T-helper 1 cell treated with Interleukin-12 subunit alpha and Interleukin-12 subunit beta and Interleukin-4 antibody, amounts not matched to agents 30 μg/mL and 1 μg/mL, for 36 hours (primary cell): Measurements from ENCODE around the gene WDR64.
"Not testable (repeated sequence)": the region's sequence is repeated elsewhere in the genome, so short reads cannot be mapped to it uniquely, and the experiment has no call there.

Source experiments
- H3K27ac Mint-ChIP-seq: one replicate; pipeline ENCODE4 v1.8.0; 2021; ENCODE audit warnings: mild to moderate bottlenecking, mixed read lengths
- H3K27me3 Mint-ChIP-seq: one replicate; pipeline ENCODE4 v1.8.0; 2021; ENCODE audit warnings: low read depth, mixed read lengths
- H3K36me3 Mint-ChIP-seq: one replicate; pipeline ENCODE4 v1.8.0; 2021; ENCODE audit warnings: low read depth, mixed read lengths
- H3K4me1 Mint-ChIP-seq: one replicate; pipeline ENCODE4 v1.8.0; 2021; ENCODE audit warnings: low read depth, mixed read lengths
- H3K4me3 Mint-ChIP-seq: one replicate; pipeline ENCODE4 v1.8.0; 2021; ENCODE audit warnings: mild to moderate bottlenecking, moderate library complexity, mixed read lengths
- H3K9me3 Mint-ChIP-seq: one replicate; pipeline ENCODE4 v1.8.0; 2021; ENCODE audit warnings: mixed read lengths

Gene WDR64

DNA sequence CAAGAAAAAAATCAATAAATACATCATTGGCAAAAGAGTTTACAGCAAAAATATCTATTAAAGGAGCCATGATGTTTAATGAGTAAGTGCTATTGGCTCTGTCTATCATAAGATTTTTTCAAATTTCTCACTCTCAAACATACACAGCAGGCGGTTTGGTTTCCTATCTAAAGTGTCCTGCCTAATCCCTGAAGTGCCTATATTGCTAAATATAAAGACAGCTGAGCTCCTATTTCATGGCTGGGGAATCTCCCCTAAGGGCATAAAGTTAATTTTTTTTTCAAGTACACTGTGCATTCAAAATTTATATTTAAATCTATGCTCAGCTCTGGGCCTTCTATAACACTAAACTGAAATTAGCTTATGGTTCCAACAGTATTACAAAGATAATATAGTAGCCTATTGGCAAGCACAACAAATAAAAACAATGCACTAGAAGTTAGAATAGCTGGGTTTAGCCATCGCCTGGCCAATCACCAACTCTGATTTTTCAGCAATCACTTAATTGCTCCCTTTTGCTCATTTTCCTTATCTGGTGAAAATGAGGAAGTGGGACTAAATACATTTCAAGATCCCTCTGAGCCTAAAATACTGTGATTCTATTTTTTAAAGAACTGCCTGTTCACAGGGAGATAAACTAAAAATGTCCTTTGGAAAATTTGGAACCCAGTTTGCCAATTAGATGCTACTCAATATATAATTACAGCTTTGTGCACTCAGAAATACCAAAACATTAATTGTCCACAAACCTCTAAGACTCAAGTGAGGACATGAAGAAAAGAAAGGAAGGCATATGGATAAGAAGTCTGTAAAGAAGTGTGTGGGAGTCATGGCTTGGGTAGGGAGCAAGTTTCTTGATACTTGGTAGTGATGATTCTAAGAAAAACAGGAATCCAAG is 62.5 kb downstream of the WDR64 start:
- no peaks in the 10 kb centered on the region for H3K9me3 Mint-ChIP-seq
- H3K27me3 Mint-ChIP-seq, result peaks cover 4% of the 10 kb centered on the region
- no peak overlapping the region for H3K27ac Mint-ChIP-seq
- H3K36me3 Mint-ChIP-seq, result no peaks in the 10 kb centered on the region
- peaks cover 2% of the 10 kb centered on the region for H3K4me1 Mint-ChIP-seq
- no peak overlapping the region for H3K4me3 Mint-ChIP-seq

DNA sequence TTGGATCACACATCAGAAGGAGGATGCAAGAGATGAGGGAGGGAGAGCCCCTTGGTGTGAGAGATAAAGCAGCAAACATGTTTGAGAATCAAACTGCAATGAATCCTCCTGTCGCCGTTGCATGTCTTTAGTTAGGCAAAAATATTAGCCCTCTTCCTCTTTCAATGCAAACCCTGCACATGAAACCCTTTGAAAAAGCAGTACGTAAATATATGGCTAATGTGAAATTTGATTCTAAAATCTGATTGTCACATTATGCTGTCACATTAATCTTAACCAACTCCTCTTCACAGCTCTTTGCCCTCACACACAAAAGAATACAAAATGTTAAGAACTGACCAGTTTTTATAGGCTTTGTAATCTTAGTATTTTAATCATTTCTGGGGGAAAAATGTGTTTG is 63.4 kb downstream of the WDR64 start:
- H3K4me3 Mint-ChIP-seq, result no peak overlapping the region
- no peaks in the 10 kb centered on the region for H3K36me3 Mint-ChIP-seq
- H3K27me3 Mint-ChIP-seq, result peaks cover 4% of the 10 kb centered on the region
- peaks cover 2% of the 10 kb centered on the region for H3K4me1 Mint-ChIP-seq
- H3K27ac Mint-ChIP-seq, result no peak overlapping the region
- no peaks in the 10 kb centered on the region for H3K9me3 Mint-ChIP-seq

GRCh38 chr1:241715956-241716355 is 63.9 kb downstream of the WDR64 start:
- Mint-ChIP-seq H3K27me3 (peaks cover 4% of the 10 kb centered on the region), H3K4me1 (peaks cover 2% of the 10 kb centered on the region), H3K4me3 (no peak overlapping the region), H3K9me3 (no peaks in the 10 kb centered on the region), H3K27ac (no peak overlapping the region), H3K36me3 (no peaks in the 10 kb centered on the region)

DNA sequence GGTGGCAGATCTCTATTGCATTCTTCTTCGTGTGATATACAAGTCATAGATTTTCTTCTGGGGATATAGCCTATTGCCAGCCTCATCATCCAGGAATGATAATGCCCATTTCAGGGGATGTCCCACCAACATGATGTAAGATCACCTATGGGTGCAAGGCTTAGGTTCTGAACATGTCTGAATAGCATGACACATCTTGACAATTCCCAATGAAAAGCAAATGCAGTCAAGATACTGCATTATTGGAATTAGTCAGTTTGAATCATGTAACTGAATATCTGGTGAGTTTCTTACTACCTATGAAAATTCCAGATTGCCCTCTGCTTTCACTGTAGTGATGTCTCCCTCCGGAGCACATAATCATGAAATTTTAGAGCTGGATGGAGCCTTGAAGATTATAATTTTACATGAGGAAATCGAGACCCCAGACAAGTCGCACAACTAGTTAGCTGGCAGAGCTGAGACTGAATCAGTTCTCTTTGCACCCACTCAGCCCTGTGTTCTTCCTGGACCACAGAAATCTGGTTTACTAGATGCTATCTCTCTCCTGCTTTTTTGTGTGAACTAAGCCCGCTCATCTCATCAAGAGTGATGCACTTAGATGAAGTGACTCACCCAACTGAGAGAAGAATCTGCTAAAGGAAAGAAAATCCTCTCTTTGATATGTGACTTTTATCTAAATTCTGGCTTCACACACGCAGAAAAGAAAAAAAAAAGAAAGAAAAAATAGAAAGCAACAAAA is 65.0 kb downstream of the WDR64 start:
- Mint-ChIP-seq H3K4me3 (no peak overlapping the region), H3K27ac (no peak overlapping the region)

GRCh38 chr1:241717975-241718374 is 65.9 kb downstream of the WDR64 start:
- Mint-ChIP-seq H3K27me3 (peaks cover 4% of the 10 kb centered on the region), H3K36me3 (no peaks in the 10 kb centered on the region), H3K27ac (no peak overlapping the region), H3K9me3 (no peaks in the 10 kb centered on the region), H3K4me1 (peaks cover 2% of the 10 kb centered on the region), H3K4me3 (no peak overlapping the region)

More for the DNA sequence above, 65.0 kb downstream of the WDR64 start:
- peaks cover 2% of the 10 kb centered on the region for H3K4me1 Mint-ChIP-seq
- peaks cover 4% of the 10 kb centered on the region for H3K27me3 Mint-ChIP-seq
- H3K9me3 Mint-ChIP-seq, result no peaks in the 10 kb centered on the region
- no peaks in the 10 kb centered on the region for H3K36me3 Mint-ChIP-seq

DNA sequence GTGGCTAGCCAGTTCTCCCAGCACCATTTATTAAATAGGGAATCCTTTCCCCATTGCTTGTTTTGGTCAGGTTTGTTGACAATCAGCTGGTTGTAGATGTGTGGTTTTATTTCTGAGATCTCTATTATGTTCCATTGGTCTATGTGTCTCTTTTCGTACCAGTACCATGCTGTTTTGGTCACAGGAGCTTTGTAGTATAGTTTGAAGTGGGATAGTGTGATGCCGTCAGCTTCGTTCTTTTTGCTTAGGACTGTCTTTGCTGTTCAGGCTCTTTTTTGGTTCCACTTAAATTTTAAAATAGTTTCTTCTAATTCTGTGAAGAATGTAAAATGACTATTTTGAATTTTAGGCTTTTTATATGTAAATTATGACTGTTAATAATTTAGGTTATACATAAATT is 68.9 kb downstream of the WDR64 start:
- Mint-ChIP-seq H3K4me3 (no peak overlapping the region), H3K27ac (no peak overlapping the region), H3K27me3 (no peaks in the 10 kb centered on the region), H3K9me3 (no peaks in the 10 kb centered on the region), H3K36me3 (no peaks in the 10 kb centered on the region), H3K4me1 (peaks cover 2% of the 10 kb centered on the region)

- no peak overlapping the region for H3K27ac Mint-ChIP-seq
- H3K9me3 Mint-ChIP-seq, result no peaks in the 10 kb centered on the region
- no peaks in the 10 kb centered on the region for H3K4me1 Mint-ChIP-seq
- H3K36me3 Mint-ChIP-seq, result no peaks in the 10 kb centered on the region
- H3K27me3 Mint-ChIP-seq, result no peaks in the 10 kb centered on the region
- H3K4me3 Mint-ChIP-seq, result no peak overlapping the region
Observed at GRCh38 chr1:241722947-241723346, 70.9 kb downstream of the WDR64 start.

DNA sequence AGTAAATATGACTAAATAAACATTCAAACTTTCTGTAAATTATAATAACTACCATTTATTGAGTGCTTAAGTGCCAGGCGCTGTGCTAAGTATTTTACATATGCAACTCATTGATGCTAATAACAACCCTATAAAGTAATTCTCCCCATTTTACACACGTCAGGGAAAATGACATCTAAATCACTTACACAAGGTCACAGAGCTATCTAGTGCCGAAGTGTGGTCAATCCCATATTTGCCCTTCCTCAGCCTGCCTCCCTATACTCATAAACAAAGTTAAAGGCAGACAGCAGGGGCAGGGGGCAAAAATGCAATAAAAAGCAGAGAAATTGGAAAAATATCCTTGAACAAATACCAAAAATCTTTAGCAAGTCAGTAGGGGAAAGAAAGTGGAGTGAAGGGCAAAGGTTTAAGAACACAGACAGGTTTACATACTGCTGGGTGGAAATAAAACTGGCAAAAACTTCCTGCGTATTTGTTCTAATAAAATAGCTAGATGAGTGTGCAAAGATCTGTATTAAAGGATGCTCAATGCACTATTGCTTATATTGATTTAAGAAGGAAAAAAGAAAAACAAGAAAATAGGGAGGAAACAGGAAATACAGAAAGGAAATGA is 72.8 kb downstream of the WDR64 start:
- Mint-ChIP-seq H3K27me3 (peaks cover 4% of the 10 kb centered on the region), H3K27ac (no peak overlapping the region), H3K4me3 (no peak overlapping the region), H3K4me1 (no peaks in the 10 kb centered on the region), H3K9me3 (no peaks in the 10 kb centered on the region), H3K36me3 (no peaks in the 10 kb centered on the region)

DNA sequence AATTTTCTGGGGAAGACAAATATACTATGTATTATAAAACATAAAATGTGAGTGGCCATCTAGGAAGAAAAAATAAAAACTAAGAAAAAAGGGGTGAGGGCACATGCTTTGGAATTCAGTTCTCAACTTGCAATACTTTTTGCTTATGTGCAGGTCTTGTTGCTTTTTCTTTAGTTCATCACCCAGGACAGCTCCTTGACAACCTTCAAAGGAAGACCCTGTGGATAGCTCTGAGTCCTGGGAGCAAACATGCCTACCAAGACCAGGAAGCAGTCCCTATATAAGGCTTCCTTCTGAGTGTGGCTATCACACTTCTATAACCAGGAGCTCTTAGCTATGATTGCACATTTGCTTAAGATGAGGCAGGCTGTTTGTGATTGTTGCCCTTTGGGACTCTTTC is 78.0 kb downstream of the WDR64 start:
- no peaks in the 10 kb centered on the region for H3K9me3 Mint-ChIP-seq
- H3K36me3 Mint-ChIP-seq, result no peaks in the 10 kb centered on the region
- no peaks in the 10 kb centered on the region for H3K4me1 Mint-ChIP-seq
- peaks cover 4% of the 10 kb centered on the region for H3K27me3 Mint-ChIP-seq
- no peak overlapping the region for H3K4me3 Mint-ChIP-seq
- no peak overlapping the region for H3K27ac Mint-ChIP-seq

GRCh38 chr1:241733899-241734298 is 81.8 kb downstream of the WDR64 start:
- peaks cover 7% of the 10 kb centered on the region for H3K27me3 Mint-ChIP-seq
- H3K27ac Mint-ChIP-seq, result no peak overlapping the region

GRCh38 chr1:241734533-241734932 is 82.5 kb downstream of the WDR64 start:
- Mint-ChIP-seq H3K9me3 (no peaks in the 10 kb centered on the region), H3K27ac (no peak overlapping the region), H3K4me1 (no peaks in the 10 kb centered on the region)

More at GRCh38 chr1:241733899-241734298, 81.8 kb downstream of the WDR64 start:
- Mint-ChIP-seq H3K4me3 (no peak overlapping the region), H3K4me1 (no peaks in the 10 kb centered on the region), H3K9me3 (no peaks in the 10 kb centered on the region), H3K36me3 (no peaks in the 10 kb centered on the region)

DNA sequence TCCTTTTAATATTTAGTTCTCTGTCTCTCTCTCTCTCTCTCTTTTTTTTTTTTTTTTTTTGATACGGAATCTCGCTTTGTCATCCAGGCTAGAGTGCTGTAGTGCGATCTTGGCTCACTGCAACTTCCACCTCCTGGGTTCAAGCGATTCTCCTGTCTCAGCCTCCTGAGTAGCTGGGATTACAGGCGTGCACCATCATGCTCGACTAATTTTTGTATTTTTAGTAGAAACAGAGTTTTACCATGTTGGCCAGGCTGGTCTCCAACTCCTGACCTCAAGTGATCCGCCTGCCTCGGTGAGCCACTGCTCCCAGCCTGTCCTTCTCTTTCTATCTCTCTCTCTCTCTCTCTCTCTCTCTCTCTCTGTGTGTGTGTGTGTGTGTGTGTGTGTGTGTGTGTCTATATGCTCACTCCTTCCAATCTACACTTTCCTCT is 83.4 kb downstream of the WDR64 start:
- not testable (repeated sequence) for H3K36me3 Mint-ChIP-seq, H3K27me3 Mint-ChIP-seq, H3K4me3 Mint-ChIP-seq, H3K27ac Mint-ChIP-seq, H3K4me1 Mint-ChIP-seq, H3K9me3 Mint-ChIP-seq

More at GRCh38 chr1:241734533-241734932, 82.5 kb downstream of the WDR64 start:
- no peaks in the 10 kb centered on the region for H3K36me3 Mint-ChIP-seq
- peaks cover 4% of the 10 kb centered on the region for H3K27me3 Mint-ChIP-seq
- no peak overlapping the region for H3K4me3 Mint-ChIP-seq

GRCh38 chr1:241736387-241736786 is 84.3 kb downstream of the WDR64 start:
- Mint-ChIP-seq H3K9me3 (no peaks in the 10 kb centered on the region), H3K27me3 (peaks cover 4% of the 10 kb centered on the region), H3K4me1 (no peaks in the 10 kb centered on the region), H3K4me3 (no peak overlapping the region), H3K27ac (no peak overlapping the region), H3K36me3 (no peaks in the 10 kb centered on the region)

- H3K36me3 Mint-ChIP-seq, result no peaks in the 10 kb centered on the region
- H3K27me3 Mint-ChIP-seq, result peaks cover 4% of the 10 kb centered on the region
- no peaks in the 10 kb centered on the region for H3K9me3 Mint-ChIP-seq
- H3K4me3 Mint-ChIP-seq, result no peak overlapping the region
- no peak overlapping the region for H3K27ac Mint-ChIP-seq
- H3K4me1 Mint-ChIP-seq, result no peaks in the 10 kb centered on the region
Observed at GRCh38 chr1:241738284-241739078, 86.4 kb downstream of the WDR64 start.
